Stimulated activated CD4-positive, alpha-beta T cell treated with anti-CD3 and anti-CD28 coated beads, Interleukin-4, amount 100 ng/mL, for 24 hours (primary cell): ENCODE data around the gene BAZ2A.

Experiments
- DNase-seq: peaks from one replicate; pipeline ENCODE4 v3.0.0-alpha.2; 2020

Gene BAZ2A

DNA sequence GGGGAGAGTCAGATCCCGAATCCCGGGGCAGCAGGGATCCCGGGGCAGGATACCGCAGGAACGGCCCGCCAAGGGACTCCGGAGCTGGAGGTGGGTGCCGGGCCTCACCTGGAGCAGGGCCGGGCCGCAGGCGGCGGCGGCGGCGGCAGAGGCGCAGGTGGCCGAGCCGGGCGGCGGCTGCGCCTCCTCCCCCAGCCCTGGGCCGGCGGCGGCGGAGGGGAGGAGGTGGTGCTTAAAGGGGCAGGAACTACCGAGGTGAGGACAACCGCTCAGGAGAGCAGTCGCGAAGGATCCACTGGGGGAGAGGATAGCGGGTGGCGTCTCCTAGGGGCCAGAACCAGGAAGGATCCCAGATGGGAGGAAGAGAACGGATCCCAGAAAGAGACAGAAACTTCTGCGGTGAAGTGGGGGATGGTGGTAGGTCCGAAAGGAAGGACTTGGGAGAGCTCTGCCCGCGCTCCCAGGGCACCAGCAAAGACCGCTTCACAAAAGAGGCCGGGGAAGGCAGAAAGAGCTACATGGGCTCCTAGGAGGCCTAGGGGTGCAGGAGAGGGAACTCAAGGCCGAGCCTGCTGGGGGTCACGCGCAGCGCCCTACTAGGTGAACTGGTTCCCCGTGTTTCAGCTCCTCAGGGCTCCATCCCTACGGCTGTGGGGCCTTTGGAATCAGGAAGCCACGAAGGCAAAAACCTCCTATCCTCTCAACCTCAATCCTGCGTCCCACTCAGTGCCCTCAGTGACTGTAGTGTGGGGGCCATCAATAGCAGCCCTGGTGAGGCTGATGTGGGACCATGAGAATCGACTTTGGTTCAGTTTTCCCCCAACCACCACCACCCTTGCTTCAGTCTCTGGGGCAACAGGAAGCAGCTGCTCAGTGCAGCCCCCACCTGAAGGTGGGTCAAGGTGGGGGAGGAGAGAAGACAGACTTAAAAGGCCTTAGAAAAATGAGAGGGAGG is 5.0 kb upstream of the BAZ2A start:
- peak; percentile 58 for DNase-seq

DNA sequence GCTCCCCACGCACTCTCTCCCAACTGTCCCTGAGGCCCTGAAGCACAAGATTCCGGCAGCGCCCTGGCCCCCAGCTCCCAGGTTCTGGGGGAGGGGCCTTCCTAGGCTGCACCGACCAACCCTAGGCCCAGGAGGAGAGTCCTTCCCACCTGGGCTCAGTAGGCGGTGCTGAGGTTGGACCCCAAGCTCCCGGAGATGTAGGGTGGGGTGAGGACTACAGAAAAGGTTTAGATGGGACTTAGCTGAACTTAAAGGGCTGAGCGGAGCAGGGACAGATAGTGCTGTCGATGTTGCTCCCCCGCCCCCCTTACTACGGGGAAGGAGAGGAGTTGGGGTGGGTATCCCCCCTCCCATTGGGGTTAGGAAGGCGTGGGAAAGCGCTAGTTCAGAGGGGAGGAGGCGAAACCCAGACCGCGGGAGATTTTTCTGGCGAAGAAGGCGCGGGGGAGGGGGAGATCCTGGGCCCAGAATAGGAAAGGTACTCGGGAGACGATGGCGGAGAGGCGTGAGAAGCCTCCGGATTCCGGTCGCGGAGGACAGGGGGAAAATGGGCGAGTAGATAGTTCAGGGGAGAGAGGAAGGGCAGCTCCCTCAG is 4.2 kb upstream of the BAZ2A start:
- DNase-seq = peak; percentile 26

DNA sequence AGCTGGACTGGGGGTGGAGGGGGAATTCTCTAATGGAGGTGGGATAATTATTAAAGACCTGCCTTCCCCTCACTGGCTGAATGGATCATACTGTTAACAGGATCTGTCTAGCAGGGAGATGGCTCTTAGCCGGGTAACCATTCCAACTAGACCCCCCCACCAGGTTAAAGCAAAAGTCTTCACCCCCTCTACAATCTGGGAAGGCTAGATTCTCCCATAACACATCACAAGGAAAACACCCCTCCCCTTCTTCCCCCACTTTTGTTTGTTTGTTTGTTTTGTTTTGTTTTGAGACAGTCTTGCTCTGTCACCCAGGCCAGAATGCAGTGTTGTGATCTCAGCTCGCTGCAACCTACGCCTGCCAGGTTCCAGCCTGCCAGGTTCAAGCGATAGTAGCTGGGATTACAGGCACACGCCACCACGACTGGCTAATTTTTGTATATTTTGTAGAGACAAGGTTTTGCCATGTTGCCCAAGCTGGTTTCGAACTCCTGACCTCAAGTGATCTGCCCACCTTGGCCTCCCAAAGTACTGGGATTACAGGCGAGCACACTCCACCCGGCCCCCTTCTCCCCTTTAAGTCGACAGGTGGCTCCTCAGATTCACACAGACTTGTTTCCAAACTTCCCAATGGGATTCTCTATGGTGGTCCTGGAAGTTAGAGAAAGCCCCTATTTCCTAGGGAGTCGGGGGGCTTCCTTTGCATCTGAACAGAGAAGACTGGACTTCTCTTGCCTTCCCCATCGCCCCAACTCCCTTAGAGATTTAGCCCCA is 3.5 kb upstream of the BAZ2A start:
- DNase-seq = no peak

DNA sequence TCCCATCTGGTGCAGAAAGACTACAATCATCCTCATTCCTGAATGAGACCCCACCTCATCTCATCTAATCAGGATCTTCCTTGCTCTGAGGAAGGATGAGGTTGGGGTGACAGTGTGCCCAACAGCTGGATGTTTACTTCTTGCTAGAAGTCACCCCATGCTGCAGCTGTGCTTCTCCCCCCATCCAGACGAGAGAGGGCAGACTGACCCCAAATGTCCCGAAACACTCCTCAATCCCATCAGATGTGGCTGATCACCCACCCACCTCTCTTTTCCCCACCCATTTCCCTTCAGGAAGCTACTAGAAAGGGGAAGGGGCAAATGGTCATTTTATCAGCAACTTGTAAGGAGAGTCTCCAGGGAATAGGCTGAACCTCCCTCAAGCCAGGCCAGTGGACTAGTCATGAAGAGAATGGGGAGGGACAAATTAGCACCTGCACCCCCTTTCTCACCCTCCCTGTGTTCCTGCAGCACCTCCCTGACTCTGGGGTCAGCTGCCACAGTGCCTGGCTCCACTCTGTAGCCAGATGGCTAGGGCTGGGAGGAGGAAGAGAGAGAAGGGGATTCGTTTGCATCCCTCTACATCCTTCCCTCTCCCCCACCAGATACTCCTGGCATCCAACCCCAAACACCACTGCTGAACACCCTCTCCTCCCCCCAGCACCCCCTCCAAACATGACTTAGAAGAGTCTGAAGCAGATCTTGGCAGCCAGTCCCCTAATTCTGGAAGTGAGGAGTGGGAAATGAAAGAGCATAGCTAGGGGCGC is 2.8 kb upstream of the BAZ2A start:
- no peak for DNase-seq

DNA sequence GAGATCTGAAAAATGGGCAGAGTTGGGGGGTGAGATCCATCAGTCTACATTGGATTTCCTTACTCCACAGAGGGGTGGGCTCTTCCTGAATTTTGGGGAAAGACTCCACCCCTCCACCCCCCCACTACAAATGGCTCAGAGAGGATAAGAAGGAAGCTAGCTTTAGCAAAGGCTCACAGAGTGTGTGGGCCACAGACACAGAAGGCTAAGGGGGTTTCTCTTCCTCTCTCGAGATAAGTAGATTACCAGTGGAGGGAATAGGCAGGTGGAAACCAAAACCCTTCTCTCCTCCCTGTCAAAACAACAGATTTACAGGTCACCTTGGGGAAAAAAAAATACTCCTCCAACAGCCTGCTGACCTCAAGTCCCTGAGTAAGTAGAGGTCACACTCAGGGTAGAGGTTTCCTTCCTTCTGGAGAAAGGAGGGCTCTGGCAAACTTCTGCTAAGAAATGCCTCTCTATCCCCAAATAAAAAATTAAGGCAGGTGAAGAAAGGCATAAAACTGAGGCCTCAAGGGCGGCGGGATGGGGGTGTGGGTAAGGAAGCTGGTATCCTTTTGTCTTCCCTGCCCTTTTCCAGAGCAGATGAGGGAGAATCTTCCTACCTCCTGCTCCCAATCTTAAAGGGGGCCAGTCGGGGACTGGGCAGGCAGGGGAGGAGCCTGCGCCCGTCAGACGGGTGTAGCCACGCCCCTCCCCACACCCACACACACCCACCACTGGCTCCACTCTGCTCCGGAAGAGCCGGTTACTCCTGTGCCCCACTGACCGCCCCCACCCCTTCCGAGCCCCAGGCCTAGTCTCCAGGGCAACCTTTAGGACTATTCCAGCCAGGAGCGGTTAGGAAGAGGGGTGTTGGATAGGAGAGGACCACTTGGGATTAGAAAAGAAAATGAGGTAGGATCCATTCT is 1.9 kb upstream of the BAZ2A start:
- peak; percentile 54 for DNase-seq

DNA sequence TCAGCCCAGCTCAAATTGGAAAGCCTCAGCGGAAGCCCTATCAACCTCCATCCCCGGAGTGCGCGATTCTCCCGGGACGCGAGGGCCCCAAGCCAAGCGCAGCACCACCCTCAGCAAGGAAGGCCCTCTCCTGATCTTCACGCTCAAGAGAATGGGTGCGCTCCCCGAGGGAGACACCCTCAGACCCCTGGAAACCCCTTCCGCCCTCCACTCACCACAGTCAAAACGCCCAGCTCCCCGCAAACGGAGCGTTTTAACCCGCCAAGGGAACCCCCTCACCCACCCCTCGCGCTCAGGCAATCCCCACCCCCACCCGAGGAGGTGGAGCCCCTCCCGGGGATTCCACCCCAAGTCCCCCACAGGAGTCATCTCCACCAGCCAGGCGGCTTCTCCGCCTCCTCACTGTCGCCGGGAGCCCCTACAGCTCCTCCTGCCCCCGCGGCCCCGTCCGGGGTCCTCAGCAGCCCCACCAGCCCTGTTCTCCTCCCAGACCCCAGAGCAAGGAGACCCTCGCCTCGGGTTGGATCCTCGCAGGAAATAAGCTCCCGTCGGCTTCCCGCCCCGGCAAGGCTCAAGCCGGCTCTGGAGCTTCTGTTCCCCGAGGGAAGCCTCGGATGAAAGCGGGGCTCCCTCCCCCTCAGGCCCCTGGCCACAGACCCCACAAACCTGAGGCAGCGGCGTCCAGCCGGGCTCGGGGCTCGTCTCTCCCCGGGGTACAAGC is 507 bp downstream of the BAZ2A start:
- DNase-seq = peak; percentile 48

DNA sequence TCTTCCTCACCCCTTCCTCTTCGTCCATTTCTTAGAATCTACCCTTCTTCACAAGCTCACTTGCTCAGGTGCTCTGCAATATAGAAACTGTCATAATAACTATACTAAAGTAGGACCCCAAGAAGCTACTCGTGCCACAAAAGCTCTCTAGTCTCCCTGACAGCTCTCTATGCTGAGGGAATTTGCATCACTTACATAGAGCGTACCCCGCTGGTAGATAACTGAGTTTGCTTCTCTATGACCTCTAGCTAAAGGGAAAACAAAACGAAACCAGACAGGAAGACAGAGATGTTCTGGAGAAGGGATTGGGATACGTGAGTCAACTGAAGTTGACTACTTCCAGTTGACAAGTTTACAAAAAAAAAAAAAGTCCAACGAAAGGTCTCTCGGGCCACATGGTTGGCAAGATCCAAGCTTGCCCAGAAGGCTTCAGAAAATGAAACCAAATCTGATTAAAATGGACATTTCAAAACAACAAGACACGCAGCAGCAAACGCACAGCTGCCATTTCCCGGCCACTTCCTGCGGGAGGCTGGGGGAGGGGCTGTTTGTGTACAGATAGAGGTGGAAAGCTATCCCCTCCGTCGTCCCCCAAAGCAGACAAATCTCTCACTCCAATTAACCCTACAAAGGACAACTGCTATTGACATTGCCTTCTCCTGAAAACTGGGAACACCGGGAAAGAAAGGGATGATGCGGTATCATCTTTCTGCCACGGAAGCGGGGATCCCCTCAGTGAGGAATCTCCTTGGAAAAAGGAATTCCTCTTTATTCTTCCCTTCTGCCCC is 1.3 kb downstream of the BAZ2A start:
- peak; percentile 53 for DNase-seq

DNA sequence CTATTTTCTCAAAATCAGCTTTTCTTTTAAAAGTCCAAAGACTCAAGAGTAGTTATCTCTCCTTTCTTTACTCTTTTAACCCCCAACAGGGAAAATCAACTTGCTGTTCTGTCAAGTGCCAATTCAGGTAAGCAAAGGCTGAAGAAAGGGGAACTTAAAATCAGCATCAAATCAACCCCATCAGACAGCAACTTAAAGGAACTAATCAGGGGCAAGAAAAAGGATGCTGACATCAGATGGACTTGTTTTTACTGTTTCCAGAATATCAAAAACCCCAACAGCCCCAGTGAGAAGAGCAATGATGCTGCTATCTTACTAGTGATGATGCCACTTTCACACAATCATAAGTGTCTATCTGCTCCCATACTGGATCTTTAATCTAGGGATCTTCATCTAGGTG is 3.4 kb downstream of the BAZ2A start:
- DNase-seq = no peak

DNA sequence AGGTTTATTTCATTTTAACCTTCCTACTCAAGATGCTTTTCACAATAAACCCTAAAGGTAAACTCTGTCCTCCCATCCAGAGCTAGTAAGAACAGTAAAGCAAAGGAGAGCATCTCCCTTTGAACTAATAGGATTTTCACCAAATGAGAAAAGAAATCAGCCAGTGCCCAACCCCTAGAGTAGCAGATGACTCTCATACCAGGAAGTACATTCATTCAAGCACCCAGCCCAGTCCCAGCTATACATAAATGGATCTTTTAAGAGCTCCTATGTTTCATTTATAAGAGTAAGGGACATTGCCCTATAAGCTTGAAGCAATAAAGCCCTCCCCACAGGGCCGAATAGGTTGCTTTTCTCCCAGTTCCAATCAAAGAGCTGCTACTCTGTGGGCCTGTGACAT is 7.6 kb downstream of the BAZ2A start:
- no peak for DNase-seq

DNA sequence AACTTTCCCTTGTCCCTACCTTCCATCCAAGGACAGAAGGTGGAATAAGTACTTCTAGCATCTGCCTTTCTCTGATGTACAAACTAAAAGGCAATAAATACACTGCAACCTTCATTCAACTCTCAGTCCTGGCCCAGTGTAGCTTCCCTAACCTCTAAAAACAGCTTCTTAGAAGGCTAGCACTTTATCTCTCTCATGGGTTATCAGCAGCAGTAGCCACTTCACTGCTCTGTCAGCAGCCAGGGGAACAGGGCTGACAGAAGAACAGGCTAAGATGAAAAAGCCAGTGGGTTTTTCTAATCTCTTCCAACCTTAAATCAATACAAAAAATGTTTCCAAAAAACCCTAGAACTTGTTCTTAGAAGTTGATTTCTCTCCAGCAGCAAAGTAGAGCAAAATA is 13.2 kb downstream of the BAZ2A start:
- DNase-seq = no peak

DNA sequence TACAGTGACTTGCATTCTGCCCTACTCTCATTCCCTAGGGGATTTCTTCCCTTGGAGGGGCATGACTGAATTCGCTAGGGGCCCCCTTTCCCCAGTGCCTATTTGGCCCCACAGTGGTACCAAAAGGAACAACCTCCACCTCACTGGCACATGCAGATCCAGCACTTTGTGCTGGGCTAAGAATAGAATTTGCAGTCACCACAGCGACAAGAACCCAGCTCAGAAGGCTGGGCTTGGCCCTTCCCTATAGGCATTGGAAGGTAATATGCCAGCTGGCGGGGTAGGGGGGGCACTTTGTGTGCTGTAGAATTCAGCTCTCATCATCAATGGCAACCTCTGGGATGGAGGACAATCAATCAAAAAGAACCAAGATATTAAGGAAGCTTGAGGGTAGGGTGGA is 13.9 kb downstream of the BAZ2A start:
- no peak for DNase-seq

DNA sequence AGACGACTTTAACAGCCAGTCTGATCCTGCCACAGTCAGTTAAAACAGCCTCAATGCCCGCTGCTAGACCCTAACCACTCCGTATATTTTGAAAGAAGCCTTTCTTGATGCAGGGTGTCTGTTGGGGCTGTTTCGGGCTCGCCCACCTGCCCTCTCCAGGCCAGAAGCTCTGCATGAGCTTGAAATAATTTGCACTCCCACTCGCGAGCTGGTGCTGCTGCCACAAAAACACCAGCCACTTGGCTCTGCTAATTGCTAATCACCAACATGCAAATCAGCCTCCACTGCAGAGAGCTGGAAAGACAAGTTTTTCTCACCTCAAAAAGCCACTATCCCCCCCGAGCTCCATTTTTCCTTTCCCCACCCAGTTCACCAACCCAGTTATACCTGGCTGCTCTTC is 15.5 kb downstream of the BAZ2A start:
- no peak for DNase-seq

DNA sequence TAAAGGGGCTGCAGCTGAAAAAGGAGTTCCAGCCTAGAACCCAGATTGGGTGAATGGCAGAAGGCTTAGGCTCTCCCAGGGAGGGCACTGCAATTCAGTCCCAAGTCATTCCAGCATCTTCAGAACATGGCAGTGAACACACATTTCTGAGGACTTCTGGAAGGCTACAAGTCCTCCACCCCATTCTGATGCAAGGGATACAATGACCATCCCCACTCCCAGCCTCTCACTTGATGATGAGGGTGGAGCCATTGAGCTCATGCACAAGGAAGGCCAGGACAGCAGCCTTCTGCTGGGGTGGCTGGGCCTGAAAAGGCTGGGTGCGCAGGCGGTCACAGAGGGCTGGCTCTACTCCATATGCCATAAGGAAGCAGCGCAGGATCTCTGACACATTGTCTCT is 25.8 kb downstream of the BAZ2A start:
- DNase-seq = no peak

DNA sequence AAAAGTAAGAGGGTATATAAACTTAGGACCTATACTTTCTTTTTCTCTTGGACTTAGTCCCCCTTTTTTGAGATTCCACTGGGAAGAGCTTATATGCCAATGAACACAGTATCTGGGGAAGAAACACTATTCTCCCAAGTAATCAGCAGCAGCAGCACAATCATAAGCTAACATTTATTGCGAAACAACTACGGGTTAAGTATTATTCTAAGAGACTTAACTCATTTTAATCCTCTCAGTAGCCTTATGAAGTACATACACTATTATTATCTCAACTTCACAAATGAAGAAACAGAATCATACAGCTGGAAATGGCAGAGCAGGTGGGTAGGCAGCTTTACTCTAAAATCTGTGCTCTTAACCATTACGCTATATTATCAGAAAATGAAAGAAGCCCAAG is 27.9 kb downstream of the BAZ2A start:
- DNase-seq = no peak

DNA sequence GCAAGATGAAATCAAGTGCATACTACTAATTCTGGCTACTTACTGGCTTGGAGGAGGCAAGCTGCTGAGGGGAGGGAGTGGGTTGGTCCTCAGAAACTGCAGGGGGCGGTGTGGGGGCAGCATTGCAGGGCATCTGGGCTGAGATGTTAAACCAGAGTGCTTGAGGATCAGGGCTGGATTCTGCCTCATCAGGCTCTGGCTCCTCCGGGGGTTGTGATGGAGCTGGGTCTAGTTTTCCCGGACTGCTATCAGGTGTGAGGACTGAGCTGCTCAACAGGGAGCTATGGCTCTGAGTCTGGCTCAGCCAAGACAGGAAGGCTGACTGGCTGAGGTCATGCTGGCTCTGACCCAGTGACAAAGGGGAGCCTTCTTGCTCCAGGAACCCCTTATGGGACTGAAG is 28.6 kb downstream of the BAZ2A start:
- DNase-seq = peak; percentile 19

DNA sequence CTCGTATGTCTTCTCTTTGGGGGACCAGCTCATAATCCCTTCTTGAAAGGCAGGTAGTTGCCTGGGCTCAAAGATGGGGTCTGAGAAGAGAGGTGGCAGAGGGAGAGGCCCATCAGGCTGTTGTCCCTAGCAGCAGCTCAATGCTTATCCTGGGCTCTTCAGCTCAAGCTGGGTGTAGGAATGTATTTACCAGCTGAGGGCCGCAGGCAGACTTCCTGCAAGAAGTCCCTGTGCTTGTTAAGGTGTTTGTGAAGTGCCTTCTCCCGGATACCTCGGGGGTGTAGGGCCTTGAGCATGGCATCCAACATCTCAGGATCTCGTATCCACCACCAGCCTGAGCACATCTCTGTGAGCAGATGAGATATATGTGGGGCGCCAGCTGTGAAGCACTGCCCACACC is 29.4 kb downstream of the BAZ2A start:
- DNase-seq = no peak

DNA sequence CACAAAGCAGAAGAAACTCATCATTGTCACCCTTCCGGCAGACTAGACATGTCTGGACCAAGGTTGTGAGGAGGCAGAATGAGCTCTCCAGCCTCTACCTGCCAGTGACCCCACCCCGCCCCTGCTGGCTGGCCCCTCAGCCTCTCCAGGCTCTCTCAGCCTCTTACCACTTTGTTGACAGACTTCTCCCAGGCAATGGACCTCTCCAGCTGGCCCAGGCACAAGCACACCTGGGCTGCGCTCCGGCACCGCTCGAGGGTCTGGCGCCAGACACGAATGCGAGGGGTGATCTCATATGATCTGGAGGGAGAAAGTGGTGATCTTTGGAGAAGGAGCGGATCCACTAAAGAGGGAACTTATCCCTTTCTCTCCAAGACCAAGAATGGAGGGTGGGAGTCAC is 30.3 kb downstream of the BAZ2A start:
- DNase-seq = no peak

DNA sequence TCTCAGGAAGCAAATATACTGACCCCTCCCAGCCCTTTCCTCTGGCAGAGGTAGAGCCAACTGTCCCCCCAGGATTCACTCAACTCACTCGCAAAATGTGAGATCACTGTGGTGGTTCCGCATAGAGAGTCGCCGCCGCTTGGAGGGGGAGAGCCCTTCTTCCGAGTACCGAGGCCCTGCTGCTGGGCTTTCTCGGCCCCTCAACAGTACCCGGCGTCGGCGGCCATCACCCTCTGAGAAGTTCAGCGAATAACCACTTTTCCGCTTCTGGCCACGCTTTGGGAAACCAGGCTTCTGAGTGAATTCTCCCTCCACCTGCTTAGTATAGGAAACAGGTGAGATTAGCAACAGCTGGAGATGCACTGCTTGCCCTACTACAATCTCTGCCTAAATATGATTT is 31.1 kb downstream of the BAZ2A start:
- DNase-seq = no peak

DNA sequence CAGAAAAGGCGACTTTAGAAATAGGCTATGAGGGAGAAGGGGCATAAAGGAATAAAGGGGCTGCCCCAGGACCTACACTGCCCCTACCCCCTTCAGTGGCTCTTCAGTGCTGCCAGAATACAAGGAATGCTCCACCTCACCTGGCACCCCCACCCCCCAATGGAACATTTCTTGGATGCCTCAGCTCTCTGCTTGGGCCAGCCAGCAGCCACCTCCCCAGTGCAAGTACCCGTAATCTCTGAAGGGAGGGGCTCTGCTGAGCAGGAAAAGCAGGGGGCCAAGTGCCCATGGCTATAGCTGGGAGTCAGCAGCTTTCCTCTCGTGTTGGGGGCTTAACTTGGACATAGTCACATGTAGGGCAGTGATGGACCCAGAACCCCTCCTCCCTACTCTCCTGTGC is 33.3 kb downstream of the BAZ2A start:
- DNase-seq = no peak

DNA sequence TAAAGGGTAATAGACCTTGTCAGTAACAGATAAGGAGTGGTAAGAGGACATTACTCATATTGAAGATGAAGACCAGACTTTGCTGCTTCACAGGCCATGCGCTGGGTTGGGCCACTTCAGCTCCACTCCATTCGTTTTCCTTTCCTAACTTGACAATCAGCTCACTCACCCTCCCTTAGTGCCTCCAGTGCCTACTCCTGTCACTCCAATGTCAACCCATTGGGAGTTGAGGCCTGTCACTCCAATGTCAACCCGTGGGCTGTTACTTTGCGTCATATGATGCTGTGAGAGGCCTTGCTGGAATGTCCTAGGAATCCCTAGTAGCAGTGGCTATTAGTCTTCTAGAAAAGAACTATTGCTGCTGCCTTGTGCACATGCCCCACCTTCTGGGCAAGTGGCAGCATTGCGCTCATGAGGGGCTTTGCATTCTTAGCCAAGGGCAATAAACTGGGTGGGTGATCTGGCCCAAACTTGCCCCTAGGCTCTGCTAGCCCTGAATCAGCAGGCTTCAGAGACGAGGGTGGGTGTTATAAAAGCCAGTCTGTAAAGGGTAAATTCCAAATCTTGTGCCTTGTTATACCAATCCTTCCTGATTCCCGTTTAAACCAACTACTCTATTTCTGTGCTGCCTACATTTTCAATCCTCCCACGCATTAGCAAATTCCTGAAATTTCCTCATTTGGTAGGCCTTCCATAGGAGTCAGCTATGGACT is 36.1 kb downstream of the BAZ2A start:
- peak; percentile 66 for DNase-seq
